NT2/D1 (cell line): ENCODE measurements around the gene LIF.
"Not testable (repeated sequence)": the region's sequence is repeated elsewhere in the genome, so short reads cannot be mapped to it uniquely, and the experiment has no call there.

Experiments used
- DNase-seq: peaks from one replicate; pipeline ENCODE4 v3.0.0-alpha.2; 2011; ENCODE audit warnings: low read depth, low spot score
- H3K27me3 ChIP-seq: 2 replicates; pipeline ENCODE4 v1.6.0; 2011; ENCODE audit warnings: mild to moderate bottlenecking; ENCODE audit not compliant: insufficient read length, insufficient read depth
- H3K36me3 ChIP-seq: 2 replicates; pipeline ENCODE4 v1.6.1; 2011; ENCODE audit warnings: mild to moderate bottlenecking, low read length, mixed read lengths; ENCODE audit not compliant: insufficient read depth, insufficient read length
- H3K4me1 ChIP-seq: 2 replicates; pipeline ENCODE4 v1.5.1; 2011; ENCODE audit not compliant: insufficient read depth, insufficient read length
- H3K4me3 ChIP-seq: 2 replicates; pipeline ENCODE4 v1.5.1; 2011; ENCODE audit warnings: low read depth; ENCODE audit not compliant: insufficient read length
- H3K9ac ChIP-seq: 2 replicates; pipeline ENCODE4 v1.6.0; 2011; ENCODE audit warnings: low read depth; ENCODE audit not compliant: insufficient read length
- H3K9me3 ChIP-seq: 2 replicates; pipeline ENCODE4 v1.5.1; 2011; ENCODE audit warnings: mild to moderate bottlenecking, low read length; ENCODE audit not compliant: insufficient read depth
- SUZ12 ChIP-seq: IDR thresholded peaks from 2 replicates; pipeline ENCODE4 v1.6.1; 2011; ENCODE audit not compliant: insufficient read length, insufficient read depth; ENCODE audit errors: extremely low read depth
- YY1 ChIP-seq: IDR thresholded peaks from 2 replicates; pipeline ENCODE4 v1.6.1; 2011; ENCODE audit not compliant: insufficient read length, insufficient read depth
- ZNF274 ChIP-seq: IDR thresholded peaks from 2 replicates; pipeline ENCODE4 v1.6.1; 2011; ENCODE audit warnings: mild to moderate bottlenecking, low read depth, low read length

LIF gene

GRCh38 chr22:30208631-30209603, 37.6 kb downstream of the LIF start:
- H3K27me3 ChIP-seq: peaks cover 21% of the 10 kb centered on the region
- H3K9ac ChIP-seq: no peak overlapping the region
- no peaks in the 10 kb centered on the region for H3K9me3 ChIP-seq
- peaks cover 14% of the 10 kb centered on the region for H3K4me1 ChIP-seq
- no peak for DNase-seq
- no peak for TF ChIP-seq YY1
- no peak for TF ChIP-seq ZNF274
- TF ChIP-seq SUZ12: no peak
- H3K4me3 ChIP-seq: no peak overlapping the region
- H3K36me3 ChIP-seq: no peaks in the 10 kb centered on the region

GRCh38 chr22:30206944-30207343, 39.6 kb downstream of the LIF start:
- no peaks in the 10 kb centered on the region; the same call in 1 of the 2 replicates for H3K9me3 ChIP-seq
- no peaks in the 10 kb centered on the region for H3K36me3 ChIP-seq
- no peak for DNase-seq
- TF ChIP-seq SUZ12 (no peak), ZNF274 (no peak), YY1 (no peak)
- peaks cover 14% of the 10 kb centered on the region for H3K4me1 ChIP-seq
- H3K4me3 ChIP-seq: no peak overlapping the region
- peaks cover 21% of the 10 kb centered on the region for H3K27me3 ChIP-seq
- H3K9ac ChIP-seq: no peak overlapping the region

- TF ChIP-seq SUZ12 (no peak), ZNF274 (no peak)
- Histone ChIP-seq H3K36me3 (no peaks in the 10 kb centered on the region), H3K4me3 (no peak overlapping the region), H3K9ac (no peak overlapping the region), H3K27me3 (peaks cover 21% of the 10 kb centered on the region), H3K9me3 (no peaks in the 10 kb centered on the region; the same call in 1 of the 2 replicates), H3K4me1 (peaks cover 11% of the 10 kb centered on the region)
- DNase-seq: no peak
Measured at GRCh38 chr22:30205281-30206115, 41.1 kb downstream of the LIF start.

GRCh38 chr22:30204742-30205111, 41.8 kb downstream of the LIF start:
- no peak overlapping the region for H3K4me3 ChIP-seq
- H3K9ac ChIP-seq: no peak overlapping the region
- peaks cover 19% of the 10 kb centered on the region for H3K27me3 ChIP-seq
- DNase-seq: no peak
- H3K4me1 ChIP-seq: peaks cover 11% of the 10 kb centered on the region
- H3K36me3 ChIP-seq: no peaks in the 10 kb centered on the region
- no peaks in the 10 kb centered on the region; the same call in 1 of the 2 replicates for H3K9me3 ChIP-seq
- TF ChIP-seq ZNF274 (no peak), YY1 (no peak), SUZ12 (no peak)

- Histone ChIP-seq H3K27me3 (peaks cover 14% of the 10 kb centered on the region), H3K4me1 (peaks cover 8% of the 10 kb centered on the region), H3K36me3 (no peaks in the 10 kb centered on the region), H3K9ac (no peak overlapping the region), H3K4me3 (no peak overlapping the region), H3K9me3 (no peaks in the 10 kb centered on the region; the same call in 1 of the 2 replicates)
- DNase-seq: no peak
- no peak for TF ChIP-seq YY1
- no peak for TF ChIP-seq SUZ12
- no peak for TF ChIP-seq ZNF274
Measured at GRCh38 chr22:30204015-30204741, 42.4 kb downstream of the LIF start.

GRCh38 chr22:30202531-30203006, 44.0 kb downstream of the LIF start:
- peaks cover 6% of the 10 kb centered on the region; the same call in 1 of the 2 replicates for H3K9me3 ChIP-seq
- DNase-seq: no peak
- no peak overlapping the region for H3K4me3 ChIP-seq
- TF ChIP-seq YY1: no peak
- TF ChIP-seq ZNF274: no peak
- H3K36me3 ChIP-seq: no peaks in the 10 kb centered on the region
- no peak overlapping the region for H3K9ac ChIP-seq
- H3K27me3 ChIP-seq: peaks cover 3% of the 10 kb centered on the region
- H3K4me1 ChIP-seq: peaks cover 4% of the 10 kb centered on the region

- no peak for DNase-seq
- Histone ChIP-seq H3K36me3 (no peaks in the 10 kb centered on the region), H3K4me1 (peaks cover 2% of the 10 kb centered on the region), H3K9me3 (peaks cover 6% of the 10 kb centered on the region; the same call in 1 of the 2 replicates), H3K4me3 (no peak overlapping the region), H3K27me3 (no peaks in the 10 kb centered on the region), H3K9ac (no peak overlapping the region)
- no peak for TF ChIP-seq SUZ12
- no peak for TF ChIP-seq ZNF274
- TF ChIP-seq YY1: no peak
Measured at GRCh38 chr22:30201945-30202344, 44.6 kb downstream of the LIF start.

GRCh38 chr22:30200905-30201304, 45.7 kb downstream of the LIF start:
- not testable (repeated sequence) for H3K36me3 ChIP-seq, H3K9me3 ChIP-seq, DNase-seq, H3K27me3 ChIP-seq, H3K4me1 ChIP-seq, H3K4me3 ChIP-seq, H3K9ac ChIP-seq
